UCSD-AML1 (cell line): ENCODE data around the gene C1QTNF3.
"Not testable (repeated sequence)": the region's sequence is repeated elsewhere in the genome, so short reads cannot be mapped to it uniquely, and the experiment has no call there.

ENCODE experiments used
- DNase-seq: peaks from one replicate; lab custom pipeline; 2025; ENCODE audit not compliant: unreplicated experiment; lab: John Stamatoyannopoulos, UW

C1QTNF3 gene, protein sequence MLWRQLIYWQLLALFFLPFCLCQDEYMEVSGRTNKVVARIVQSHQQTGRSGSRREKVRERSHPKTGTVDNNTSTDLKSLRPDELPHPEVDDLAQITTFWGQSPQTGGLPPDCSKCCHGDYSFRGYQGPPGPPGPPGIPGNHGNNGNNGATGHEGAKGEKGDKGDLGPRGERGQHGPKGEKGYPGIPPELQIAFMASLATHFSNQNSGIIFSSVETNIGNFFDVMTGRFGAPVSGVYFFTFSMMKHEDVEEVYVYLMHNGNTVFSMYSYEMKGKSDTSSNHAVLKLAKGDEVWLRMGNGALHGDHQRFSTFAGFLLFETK

DNA sequence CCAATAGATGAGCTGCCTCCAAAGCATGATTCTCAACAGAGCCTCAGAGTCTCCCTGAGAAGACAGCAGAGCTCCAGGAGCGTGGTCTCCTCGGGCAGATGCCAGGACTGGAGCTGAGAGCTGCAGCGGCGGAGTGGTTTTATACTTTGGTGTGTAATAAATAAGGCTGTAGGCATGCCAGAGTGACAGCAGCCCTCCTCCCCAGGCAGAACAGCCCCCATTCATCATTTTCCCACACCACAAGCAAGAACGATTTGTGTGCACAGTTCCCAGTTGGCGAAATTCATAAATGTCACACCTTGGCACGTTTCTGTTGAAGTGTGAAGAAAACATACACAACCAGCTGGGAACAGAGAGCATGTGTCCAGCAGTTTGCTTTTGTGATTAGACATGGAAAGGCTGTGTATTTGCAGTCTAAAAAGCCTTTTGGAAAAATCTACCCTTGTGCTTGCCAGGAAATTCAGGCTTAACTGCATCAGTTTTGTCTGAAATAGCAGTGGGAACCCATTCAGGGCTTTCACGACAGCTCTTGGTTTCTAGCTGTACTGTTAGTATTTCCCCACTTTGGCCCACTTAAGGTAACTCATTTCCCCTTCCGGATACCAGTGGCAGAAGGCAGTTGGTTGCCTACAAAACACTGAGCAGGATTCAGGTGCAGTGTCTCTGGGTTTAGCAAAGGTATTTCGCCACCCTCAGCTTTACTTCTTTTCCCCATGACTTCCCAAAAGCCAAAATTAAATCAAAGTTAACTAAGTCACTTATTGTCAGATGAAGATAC is at the start of gene C1QTNF3:
C1QTNF3 (minus strand) TSS at position 115 of the 778 bp plus-strand sequence; CDS start at position 27, 88 bp downstream.
- no peak for DNase-seq

DNA sequence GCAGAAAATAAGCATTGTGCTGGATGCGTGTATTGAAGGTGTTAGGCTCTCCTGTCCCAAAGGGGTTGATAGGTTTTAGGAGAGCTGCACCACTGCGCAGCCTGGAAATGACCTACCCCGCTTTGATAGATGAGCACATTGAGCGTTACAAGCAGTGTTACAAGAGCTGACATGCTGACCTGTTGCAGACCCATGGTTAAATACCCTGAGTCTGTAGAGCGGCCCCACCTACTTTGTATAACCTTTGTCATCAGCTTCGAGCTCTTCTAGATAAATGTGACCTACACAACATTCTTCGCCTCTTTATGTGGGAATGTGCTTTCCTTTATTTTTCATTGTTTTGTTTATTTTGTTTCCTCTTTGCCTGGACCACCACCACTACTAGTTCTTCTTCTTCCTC is 48.0 kb upstream of the C1QTNF3 start:
- DNase-seq, result not testable (repeated sequence)

DNA sequence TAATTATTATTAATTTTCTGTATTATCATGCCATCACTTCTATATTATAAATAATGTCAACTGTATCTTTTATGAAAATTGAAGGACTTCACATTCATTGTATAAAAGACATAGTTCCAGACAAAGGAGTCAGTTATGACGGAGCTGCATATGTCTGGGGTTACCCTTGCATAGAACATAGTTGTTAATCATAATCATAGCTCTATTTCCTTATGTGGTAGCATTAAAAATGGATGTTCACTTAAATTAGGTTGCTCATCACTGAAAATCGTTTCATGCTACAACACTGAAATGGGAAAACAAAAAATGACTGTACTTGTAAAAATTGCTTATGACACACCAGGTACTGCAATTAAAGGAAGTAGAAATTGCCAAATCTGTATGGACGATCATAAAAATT is 46.8 kb upstream of the C1QTNF3 start:
- DNase-seq, result not testable (repeated sequence)

DNA sequence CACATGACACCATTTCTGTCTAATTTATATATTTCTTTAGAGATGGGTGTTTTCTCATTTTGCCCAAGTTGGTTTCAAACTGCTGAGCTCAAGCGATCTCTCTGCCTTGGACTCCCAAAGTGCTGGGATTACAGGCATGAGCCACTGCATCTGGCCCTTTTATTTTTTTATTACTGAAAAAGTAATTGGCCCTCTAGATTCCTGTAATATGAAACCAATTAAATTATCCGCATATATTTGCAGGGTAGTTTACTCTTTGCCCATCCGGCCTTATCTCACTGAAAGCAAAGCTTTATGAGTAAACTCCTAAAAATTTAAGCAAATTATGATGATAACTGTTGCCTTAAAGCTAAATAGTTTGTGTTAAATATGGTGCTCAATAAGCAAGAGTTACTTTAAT is 44.7 kb upstream of the C1QTNF3 start:
- not testable (repeated sequence) for DNase-seq

DNA sequence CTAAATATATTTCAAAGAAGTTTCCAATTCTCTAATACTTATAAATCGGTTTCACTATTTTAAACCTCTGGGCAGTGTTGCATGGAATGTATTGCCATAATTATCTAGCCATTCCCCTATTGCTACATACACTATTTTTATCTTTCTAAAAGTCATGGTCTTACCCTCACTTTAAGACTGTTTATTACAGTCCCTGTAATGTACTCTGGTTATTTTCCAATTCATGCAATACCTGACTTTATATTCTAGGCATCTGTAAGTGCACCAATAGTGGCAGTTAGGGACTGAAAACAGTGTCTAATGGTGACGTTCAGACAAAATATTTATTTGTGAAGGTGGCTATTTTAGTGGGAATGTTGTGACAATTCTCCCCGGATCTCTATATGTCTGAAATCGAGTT is 40.9 kb upstream of the C1QTNF3 start:
- not testable (repeated sequence) for DNase-seq

DNA sequence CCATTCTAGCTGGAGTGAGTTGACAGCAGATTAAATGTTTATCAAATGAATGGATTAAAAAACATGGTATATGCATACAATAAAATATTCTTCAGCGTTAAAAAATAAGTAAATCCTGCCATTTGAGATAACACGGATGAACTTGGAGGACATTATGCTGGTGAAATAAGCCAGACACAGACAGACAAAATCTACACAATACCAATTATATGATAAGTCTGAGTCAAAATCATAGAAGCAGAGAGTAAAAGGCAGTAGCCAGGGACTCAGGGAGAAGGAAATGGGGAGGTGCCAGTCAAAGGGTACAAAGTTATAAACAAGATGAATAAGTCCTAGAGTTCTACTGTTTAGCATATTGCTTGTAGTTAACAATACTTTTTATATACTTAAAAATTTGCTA is 36.5 kb upstream of the C1QTNF3 start:
- not testable (repeated sequence) for DNase-seq

DNA sequence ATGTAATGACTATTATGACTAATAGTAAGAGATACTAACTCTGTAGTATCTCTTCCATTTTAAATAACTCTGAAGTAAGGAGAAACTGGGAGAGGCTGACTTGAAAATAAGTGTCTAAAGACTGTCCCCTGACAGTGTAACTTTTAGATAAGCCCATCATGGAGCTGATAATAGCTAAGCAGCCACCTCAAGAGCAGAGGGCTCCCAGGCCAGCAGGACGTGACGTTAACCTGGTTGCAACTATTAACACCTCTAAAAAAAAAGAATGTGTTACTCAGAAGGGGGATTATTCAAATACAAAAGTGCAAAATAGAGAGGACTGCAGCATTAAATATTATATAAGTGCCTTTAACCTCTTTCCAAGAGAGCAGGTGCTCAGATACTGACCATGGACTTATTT is 34.6 kb upstream of the C1QTNF3 start:
- DNase-seq, result not testable (repeated sequence)

DNA sequence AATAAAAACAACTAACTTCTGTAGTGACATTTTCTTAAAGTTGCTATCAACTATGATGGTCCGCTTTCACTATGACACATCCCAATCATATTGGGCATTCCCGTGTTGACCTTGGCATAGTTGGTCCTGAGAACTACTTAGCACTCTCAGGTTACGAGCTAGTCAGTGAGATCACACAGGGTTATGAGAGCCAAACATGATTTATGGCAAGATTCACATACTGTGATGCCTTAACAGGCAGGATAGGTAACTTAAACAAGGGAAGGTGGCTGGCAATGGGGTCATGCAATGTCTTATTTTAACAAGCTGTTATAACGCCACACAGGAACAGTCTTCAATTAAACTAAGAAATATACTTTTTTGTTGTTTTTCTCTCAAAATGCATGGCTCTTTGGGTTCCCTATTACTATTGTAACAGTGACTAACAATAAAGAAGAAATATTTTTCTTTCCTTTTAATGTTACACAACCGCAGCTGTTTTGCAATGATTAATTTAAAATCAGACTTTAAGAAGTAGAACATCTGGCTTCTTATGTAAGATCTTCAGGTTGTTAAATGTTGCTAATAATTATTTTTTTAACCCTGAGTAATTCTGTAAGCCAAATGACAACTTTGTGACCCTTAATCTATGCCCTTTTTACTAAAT is 33.8 kb upstream of the C1QTNF3 start:
- not testable (repeated sequence) for DNase-seq

DNA sequence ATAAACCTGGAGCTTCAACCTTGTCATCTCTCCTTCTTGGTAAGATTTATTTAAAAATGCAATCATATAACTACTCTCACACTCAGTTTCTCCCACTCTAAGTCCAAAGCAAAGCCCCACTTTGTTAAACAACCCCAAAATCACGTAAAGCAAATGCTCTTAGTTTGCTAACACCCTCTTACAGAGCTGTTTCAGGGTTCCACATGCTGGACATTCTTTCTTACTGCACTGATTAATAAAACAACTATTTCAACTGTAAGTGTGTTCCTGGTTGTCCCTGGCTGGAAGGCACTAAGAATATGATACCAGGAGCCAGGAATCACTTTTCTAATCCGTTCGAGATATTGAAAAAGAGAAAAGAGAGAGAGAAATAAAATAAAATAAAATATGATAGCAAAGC is 31.5 kb upstream of the C1QTNF3 start:
- DNase-seq, result not testable (repeated sequence)

DNA sequence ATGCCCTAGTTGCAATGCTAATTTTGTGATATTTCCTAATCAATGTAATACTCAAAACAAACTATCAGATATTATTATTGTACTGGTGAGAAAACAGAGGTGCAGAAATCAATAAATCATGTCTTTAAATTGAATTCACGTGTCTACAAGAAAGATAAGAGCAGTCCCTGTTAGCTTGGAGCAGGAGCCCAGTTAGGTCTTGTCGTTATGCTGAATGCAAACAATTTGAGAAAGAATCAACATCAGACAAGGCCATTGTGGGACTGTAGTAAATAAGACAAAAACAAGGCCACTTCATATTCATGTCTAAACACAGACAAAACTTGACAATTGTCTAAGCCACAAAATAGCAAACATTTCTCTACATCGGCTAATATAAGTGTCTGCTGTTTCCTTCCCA is 31.1 kb upstream of the C1QTNF3 start:
- DNase-seq, result not testable (repeated sequence)

DNA sequence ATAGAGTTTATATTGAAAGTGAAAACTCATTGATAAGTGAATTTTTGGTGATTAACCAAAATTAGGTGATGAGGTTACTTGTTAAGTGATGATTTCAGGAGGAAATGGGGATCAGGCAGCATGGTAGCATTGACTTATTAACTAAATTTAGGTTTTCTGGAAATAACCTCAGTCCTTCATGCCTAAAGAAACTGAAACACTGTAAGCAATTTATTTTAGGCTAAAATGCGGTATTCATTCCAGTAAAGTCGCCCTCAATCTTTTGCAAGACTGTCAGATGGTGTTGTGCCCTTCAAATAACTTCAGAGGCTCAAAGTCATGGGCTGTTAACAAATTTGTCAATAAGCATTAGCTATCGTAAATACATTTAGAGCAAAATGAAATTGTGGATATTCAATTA is 27.6 kb upstream of the C1QTNF3 start:
- DNase-seq, result not testable (repeated sequence)

DNA sequence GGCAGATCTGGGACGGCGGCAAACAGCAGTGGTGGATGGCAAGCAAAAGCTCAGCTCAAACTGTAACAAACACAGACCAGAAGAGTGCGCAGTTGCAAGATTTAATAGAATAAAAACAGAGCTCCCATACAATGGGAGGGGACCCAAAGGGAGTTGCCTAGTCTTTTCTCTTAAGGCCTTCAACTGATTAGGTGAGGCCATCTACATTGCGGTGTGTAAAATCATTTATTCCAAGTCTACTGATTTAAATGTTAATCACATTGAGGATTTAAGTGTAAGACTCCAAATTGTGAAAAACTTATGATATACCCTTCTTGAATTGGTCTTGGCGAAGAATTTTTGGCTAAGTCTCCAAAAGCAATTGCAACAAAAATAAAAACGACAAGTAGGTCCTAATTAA is 21.6 kb upstream of the C1QTNF3 start:
- DNase-seq, result no peak

DNA sequence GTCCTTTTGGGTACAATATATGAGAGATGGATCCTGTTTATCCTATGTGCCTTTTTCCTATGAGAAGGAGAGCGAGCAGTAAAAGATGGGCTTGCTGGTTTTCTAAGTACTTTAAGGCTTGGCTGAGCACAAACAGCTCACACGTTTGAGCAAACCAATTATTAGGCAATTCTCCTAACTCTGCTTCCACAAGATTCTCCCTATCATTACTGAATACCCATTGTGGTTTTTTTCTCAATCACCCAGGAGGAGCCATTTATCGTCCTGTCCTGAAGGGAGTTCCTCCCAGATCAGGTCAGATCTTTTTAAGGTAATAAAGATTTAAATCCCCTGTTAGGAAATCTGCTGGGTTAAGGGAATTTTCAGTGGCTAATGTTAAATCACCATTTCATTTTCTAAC is 19.4 kb upstream of the C1QTNF3 start:
- no peak for DNase-seq

DNA sequence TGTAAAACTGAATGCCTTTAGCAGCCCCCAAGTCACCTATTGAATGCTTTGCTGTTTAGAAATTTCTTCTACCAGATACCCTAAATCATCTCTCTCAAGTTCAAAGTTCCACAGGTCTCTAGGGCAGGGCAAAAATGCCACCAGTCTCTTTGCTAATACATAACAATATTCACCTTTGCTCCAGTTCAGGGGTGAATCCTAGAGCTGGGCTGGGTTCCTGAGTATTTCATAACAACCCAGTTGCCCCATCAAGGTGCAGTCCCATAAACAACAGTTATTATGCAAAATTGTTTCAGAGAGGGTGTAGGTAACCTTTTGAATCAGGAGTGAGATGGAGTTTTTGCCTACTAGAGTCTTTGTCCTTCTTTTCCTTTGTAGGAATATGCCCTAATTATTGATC is 19.0 kb upstream of the C1QTNF3 start:
- no peak for DNase-seq

DNA sequence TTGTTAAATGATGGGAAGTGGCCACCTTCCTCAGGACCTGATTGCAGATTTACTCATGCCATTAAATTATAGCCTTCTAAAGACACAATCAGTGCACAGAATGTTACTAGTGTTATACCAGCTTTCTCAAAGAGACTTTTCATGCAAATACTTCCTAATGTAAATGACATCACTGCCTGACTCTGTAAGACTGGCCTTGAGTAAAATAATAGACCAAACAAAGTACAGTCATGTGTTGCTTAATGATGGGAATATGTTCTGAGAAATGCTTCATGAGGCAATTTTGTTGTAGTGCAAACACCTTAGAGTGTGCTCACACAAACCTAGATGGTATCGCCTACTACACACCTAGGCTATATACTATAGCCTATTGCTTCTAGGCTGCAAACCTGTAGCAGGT is 17.0 kb upstream of the C1QTNF3 start:
- no peak for DNase-seq

DNA sequence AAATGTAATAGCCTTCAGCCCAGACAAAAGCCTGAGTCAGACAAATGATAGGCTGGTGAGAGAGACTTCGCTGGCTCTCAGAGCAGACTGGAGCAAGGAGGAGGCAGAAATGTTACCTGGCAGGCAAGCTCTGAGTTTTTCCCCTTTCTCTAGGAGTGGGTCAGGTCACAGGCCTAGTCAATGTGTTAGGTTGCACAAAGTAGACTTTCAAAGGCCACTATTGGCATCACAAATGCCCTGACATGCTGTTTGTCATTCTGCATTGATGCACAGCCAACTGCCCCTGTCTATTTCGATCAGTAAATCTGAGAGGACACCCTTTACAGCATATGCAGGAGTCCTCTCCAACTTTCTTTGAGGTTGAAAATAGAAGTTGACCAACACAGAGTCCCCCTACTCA is 15.5 kb upstream of the C1QTNF3 start:
- no peak for DNase-seq

DNA sequence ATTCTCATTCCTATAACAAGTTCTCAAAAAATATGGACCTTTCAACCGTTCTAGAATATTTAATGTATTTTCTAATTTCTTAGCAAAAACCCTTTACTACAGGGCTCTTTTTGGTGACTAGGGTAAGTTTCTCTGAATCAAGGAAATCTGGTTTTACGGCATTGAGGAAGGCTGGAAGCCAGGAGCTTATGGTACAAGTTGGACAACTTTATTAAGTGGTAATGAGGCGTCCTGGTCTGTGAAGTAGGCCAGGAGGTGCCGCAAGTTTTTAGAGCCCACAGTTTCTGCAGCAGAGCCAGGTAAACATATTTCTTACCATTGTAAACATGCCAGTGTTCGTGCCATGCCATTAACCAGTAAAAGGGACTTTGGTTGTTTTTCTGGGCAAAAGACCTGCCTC is 14.6 kb upstream of the C1QTNF3 start:
- DNase-seq, result no peak

DNA sequence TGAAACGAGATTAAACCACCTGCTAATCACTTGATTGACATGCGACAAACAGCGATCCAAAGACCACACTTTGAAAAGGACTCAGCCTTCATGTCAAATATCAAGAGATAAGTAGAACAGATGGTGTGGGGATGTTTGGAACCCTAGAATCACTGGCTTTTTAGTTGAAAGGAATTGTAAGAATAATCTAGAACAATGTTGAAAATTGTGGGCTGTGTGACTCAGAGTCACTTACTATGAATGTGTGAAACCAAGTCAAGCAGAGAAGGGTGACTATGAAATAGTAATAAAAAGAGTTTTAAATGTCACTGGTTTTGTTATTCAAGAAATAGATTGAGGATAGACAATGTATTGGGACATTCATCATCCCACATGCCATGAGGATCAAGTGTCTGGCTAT is 14.1 kb upstream of the C1QTNF3 start:
- no peak for DNase-seq

DNA sequence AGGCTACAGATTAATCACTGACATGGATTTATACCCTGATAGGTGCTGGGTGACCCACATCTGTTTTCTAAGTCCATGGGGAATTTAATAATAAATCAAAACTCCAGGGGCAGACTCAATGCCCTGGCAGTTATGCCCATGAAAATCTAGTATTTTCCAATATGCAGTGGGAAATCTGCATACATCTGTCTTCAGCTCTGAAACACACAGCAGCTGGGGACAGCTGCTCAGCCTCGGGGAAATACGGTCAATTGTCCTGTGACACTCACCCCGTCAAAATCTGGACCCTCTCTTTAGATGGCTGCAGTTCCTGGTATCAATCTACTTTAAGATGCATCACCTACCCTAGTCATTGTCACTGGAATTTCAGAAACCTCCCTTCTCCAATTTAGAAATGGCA is 12.7 kb upstream of the C1QTNF3 start:
- no peak for DNase-seq

DNA sequence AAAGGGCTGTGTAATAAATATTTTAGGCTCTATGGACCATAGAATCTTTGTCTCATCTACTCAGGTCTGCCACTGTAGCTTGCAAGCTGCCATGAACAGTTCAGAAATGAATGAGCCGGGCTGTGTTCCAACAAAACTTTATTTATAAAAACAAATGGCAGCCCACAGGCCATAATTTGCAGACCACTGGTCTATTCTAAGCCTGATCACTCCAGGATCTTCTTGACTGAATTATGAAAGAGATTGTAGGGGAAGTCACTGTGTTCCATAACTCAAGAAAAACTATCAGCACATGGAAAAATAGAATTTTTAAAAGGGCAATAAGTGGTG is 11.4 kb upstream of the C1QTNF3 start:
- DNase-seq, result no peak

DNA sequence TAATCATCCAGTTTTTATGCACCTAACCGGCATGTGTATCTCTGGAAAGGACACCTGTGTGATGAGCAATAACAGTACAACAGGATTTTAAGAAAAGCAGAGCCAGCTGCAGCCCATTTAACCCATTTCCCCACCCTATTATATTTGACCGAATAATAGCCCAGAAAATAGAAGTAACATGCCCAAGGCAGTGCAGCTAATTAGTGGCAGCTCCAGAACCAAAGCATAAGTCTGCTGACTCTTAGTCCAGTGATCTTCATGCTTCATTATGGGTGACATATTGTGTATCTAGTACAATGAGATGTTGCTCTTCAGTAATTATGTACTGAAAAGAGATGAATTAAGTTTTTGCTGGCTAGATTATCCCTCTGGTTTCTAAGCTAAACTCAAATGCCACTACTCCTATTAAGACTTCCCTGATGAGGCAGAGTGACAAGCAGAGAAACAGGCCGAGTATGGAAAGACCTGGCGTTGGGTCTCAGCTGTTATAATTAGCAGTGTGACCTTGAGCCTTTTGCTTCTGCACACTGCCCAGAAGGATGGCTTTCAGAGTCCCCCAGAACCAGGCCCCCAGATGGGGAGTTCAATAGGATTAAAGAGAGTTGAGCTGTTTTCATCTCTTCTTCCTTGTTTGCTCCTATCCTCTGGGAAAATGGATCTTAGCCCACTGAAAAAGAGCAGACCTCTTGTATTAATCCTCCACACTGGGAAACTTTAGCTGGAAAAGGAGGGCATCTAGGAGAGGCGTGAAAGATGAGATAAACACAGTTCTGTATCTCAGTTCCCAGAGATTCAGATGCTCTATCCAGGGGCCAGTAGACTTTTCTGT is 10.8 kb upstream of the C1QTNF3 start:
- no peak for DNase-seq
